ENCODE measurements around the gene ORC5.

DNA sequence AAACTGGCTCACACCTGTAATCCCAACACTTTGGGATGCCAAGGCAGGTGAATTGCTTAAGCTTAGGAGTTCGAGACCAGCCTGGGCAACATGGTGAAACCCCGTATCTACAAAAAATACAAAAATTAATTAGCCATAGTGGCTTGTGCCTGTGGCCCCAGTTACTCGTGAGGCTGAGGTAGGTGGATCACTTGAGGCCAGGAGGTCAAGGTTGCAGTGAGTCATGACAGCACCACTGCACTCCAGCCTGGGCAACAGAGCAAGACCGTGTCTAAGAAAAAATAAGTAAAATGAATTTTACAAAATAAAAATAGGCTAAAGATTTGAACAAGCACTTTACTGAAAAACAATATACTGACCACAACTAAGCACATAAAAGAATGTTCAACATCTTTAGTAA, 9.8 kb upstream of the ORC5 start:
- TF ChIP-seq ZNF671 (CRISPR knock-in tag; IDR thresholded peaks at IDR 0.05), result no peak
- TF ChIP-seq, protein P1, sequence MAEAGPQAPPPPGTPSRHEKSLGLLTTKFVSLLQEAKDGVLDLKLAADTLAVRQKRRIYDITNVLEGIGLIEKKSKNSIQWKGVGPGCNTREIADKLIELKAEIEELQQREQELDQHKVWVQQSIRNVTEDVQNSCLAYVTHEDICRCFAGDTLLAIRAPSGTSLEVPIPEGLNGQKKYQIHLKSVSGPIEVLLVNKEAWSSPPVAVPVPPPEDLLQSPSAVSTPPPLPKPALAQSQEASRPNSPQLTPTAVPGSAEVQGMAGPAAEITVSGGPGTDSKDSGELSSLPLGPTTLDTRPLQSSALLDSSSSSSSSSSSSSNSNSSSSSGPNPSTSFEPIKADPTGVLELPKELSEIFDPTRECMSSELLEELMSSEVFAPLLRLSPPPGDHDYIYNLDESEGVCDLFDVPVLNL (CRISPR knock-in tag; IDR thresholded peaks at IDR 0.05; ENCODE audit: borderline replicate concordance, low read depth), result no peak
- TF ChIP-seq, protein P2, sequence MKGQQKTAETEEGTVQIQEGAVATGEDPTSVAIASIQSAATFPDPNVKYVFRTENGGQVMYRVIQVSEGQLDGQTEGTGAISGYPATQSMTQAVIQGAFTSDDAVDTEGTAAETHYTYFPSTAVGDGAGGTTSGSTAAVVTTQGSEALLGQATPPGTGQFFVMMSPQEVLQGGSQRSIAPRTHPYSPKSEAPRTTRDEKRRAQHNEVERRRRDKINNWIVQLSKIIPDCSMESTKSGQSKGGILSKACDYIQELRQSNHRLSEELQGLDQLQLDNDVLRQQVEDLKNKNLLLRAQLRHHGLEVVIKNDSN (CRISPR knock-in tag; IDR thresholded peaks at IDR 0.05), result no peak
- TF ChIP-seq, protein P3, sequence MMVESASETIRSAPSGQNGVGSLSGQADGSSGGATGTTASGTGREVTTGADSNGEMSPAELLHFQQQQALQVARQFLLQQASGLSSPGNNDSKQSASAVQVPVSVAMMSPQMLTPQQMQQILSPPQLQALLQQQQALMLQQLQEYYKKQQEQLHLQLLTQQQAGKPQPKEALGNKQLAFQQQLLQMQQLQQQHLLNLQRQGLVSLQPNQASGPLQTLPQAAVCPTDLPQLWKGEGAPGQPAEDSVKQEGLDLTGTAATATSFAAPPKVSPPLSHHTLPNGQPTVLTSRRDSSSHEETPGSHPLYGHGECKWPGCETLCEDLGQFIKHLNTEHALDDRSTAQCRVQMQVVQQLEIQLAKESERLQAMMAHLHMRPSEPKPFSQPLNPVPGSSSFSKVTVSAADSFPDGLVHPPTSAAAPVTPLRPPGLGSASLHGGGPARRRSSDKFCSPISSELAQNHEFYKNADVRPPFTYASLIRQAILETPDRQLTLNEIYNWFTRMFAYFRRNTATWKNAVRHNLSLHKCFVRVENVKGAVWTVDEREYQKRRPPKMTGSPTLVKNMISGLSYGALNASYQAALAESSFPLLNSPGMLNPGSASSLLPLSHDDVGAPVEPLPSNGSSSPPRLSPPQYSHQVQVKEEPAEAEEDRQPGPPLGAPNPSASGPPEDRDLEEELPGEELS (CRISPR knock-in tag; IDR thresholded peaks at IDR 0.05), result no peak
- TF ChIP-seq, protein P4, sequence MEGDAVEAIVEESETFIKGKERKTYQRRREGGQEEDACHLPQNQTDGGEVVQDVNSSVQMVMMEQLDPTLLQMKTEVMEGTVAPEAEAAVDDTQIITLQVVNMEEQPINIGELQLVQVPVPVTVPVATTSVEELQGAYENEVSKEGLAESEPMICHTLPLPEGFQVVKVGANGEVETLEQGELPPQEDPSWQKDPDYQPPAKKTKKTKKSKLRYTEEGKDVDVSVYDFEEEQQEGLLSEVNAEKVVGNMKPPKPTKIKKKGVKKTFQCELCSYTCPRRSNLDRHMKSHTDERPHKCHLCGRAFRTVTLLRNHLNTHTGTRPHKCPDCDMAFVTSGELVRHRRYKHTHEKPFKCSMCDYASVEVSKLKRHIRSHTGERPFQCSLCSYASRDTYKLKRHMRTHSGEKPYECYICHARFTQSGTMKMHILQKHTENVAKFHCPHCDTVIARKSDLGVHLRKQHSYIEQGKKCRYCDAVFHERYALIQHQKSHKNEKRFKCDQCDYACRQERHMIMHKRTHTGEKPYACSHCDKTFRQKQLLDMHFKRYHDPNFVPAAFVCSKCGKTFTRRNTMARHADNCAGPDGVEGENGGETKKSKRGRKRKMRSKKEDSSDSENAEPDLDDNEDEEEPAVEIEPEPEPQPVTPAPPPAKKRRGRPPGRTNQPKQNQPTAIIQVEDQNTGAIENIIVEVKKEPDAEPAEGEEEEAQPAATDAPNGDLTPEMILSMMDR (IDR thresholded peaks at IDR 0.05), result no peak
- no peak for TF ChIP-seq ZNF121 (CRISPR knock-in tag; IDR thresholded peaks at IDR 0.05)
- TF ChIP-seq NR1H2 (CRISPR knock-in tag; IDR thresholded peaks at IDR 0.05), result no peak
- TF ChIP-seq, protein P5, sequence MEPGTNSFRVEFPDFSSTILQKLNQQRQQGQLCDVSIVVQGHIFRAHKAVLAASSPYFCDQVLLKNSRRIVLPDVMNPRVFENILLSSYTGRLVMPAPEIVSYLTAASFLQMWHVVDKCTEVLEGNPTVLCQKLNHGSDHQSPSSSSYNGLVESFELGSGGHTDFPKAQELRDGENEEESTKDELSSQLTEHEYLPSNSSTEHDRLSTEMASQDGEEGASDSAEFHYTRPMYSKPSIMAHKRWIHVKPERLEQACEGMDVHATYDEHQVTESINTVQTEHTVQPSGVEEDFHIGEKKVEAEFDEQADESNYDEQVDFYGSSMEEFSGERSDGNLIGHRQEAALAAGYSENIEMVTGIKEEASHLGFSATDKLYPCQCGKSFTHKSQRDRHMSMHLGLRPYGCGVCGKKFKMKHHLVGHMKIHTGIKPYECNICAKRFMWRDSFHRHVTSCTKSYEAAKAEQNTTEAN (CRISPR knock-in tag; IDR thresholded peaks at IDR 0.05), result no peak
- no peak for TF ChIP-seq NFATC4 (CRISPR knock-in tag; IDR thresholded peaks at IDR 0.05)
- TF ChIP-seq ZNF317 (CRISPR knock-in tag; IDR thresholded peaks at IDR 0.05; ENCODE audit: borderline replicate concordance, low read depth), result no peak
- TF ChIP-seq ZNF263 (CRISPR knock-in tag; IDR thresholded peaks at IDR 0.05; ENCODE audit: low read depth), result no peak
- no peak for TF ChIP-seq JAZF1 (CRISPR knock-in tag; IDR thresholded peaks at IDR 0.05)
- no peak for TF ChIP-seq ZNF416 (CRISPR knock-in tag; IDR thresholded peaks at IDR 0.05)
- no peak for TF ChIP-seq TEAD4 (CRISPR knock-in tag; IDR thresholded peaks at IDR 0.05)

Data from WTC11 (cell line).